ENCODE measurements around the gene CORO6.

- no peak for TF ChIP-seq CTCF (IDR thresholded peaks at IDR 0.05)
- TF ChIP-seq POLR2A (IDR thresholded peaks at IDR 0.05): no peak
These were observed 2.4 kb downstream of the CORO6 start for GRCh38 chr17:29620271-29620670.
